GM18858 (cell line): ENCODE measurements around the gene IFRD1.
A peak's percentile ranks its signal among the peaks of the same experiment; 100 is the strongest.

ENCODE experiments used
- ATAC-seq: cut with Tn5 transposase; IDR thresholded peaks from one replicate; pipeline ENCODE4 v1.9.1; 2021; ENCODE audit not compliant: unreplicated experiment

IFRD1 gene

GRCh38 chr7:112449902-112450806 is at the start of gene IFRD1:
IFRD1 (plus strand) TSS chr7:112450460; CDS start chr7:112450689, 229 bp downstream.
- peak; percentile 60 for ATAC-seq

GRCh38 chr7:112404321-112404720 is 45.9 kb upstream of the IFRD1 start:
- ATAC-seq, result no peak

- ATAC-seq, result no peak
Measured at GRCh38 chr7:112405286-112405685, 45.0 kb upstream of the IFRD1 start.

- no peak for ATAC-seq
Measured at GRCh38 chr7:112407261-112407660, 43.0 kb upstream of the IFRD1 start.

- ATAC-seq, result no peak
Measured at GRCh38 chr7:112410092-112410491, 40.2 kb upstream of the IFRD1 start.

- ATAC-seq, result no peak
Measured at GRCh38 chr7:112411186-112411795, 39.0 kb upstream of the IFRD1 start.

GRCh38 chr7:112414855-112415490 is 35.3 kb upstream of the IFRD1 start:
- peak; percentile 57 for ATAC-seq

- ATAC-seq, result no peak
Measured at GRCh38 chr7:112416127-112416526, 34.1 kb upstream of the IFRD1 start.

GRCh38 chr7:112419543-112420130 is 30.6 kb upstream of the IFRD1 start:
- ATAC-seq, result no peak

- no peak for ATAC-seq
Measured at GRCh38 chr7:112420236-112420861, 29.9 kb upstream of the IFRD1 start.

- peak; percentile 58 for ATAC-seq
Measured at GRCh38 chr7:112421666-112422486, 28.4 kb upstream of the IFRD1 start.

GRCh38 chr7:112422842-112423496 is 27.3 kb upstream of the IFRD1 start:
- peak; percentile 72 for ATAC-seq

GRCh38 chr7:112423987-112424386 is 26.3 kb upstream of the IFRD1 start:
- ATAC-seq, result no peak

GRCh38 chr7:112427984-112428383 is 22.3 kb upstream of the IFRD1 start:
- no peak for ATAC-seq

- no peak for ATAC-seq
Measured at GRCh38 chr7:112428715-112429114, 21.5 kb upstream of the IFRD1 start.

- ATAC-seq, result no peak
Measured at GRCh38 chr7:112430649-112431048, 19.6 kb upstream of the IFRD1 start.

- ATAC-seq, result no peak
Measured at GRCh38 chr7:112431803-112432202, 18.5 kb upstream of the IFRD1 start.

GRCh38 chr7:112433289-112433688 is 17.0 kb upstream of the IFRD1 start:
- no peak for ATAC-seq

- ATAC-seq, result no peak
Measured at GRCh38 chr7:112437072-112437471, 13.2 kb upstream of the IFRD1 start.

GRCh38 chr7:112439476-112439875 is 10.8 kb upstream of the IFRD1 start:
- no peak for ATAC-seq
